ENCODE measurements around the gene SNTG2. TPM values are rescaled to one million over a fixed set of nuclear protein-coding genes. Genes with fewer than 3 reads are reported as not detected.

Gene SNTG2
- total and polyA plus RNA-seq, 2 donors (not counting 3 experiments of a cell fraction or from before 2014, with no cell fraction given), result not detected

- no peak for FAIRE-seq
- BruUV-seq (replicated peaks), result no TSS peak
- dilution Hi-C loops (cut with MboI; ENCODE audit: extremely low pct_ligation_motif_present, low sequenced_read_pairs), result no loop called here
Measured at GRCh38 chr2:1041012-1041805, 90.6 kb downstream of the SNTG2 start.

More at GRCh38 chr2:1041012-1041805, 90.6 kb downstream of the SNTG2 start:
- H3K9me1 ChIP-seq (replicated peaks; ENCODE audit: control insufficient read depth, extremely low read depth, insufficient read depth, low read length), result no peaks in the 10 kb centered on the region
- POLR2A ChIA-PET, result no interaction called here
- intact Hi-C loops (cut with micrococcal nuclease), result loop anchor here (5.0 kb wide), 1 partner anchor 851 kb away; no protein-coding TSS in a partner anchor
- no peaks in the 10 kb centered on the region for H4K20me1 ChIP-seq (replicated peaks; ENCODE audit: control insufficient read depth, extremely low read depth, insufficient read depth, low read length)
- H3K4me1 ChIP-seq (ENCODE audit: control insufficient read depth, extremely low read depth, insufficient read depth, low read length), result no peaks in the 10 kb centered on the region
- no peak overlapping the region for H3K4me2 ChIP-seq (ENCODE audit: insufficient read depth, low read length)
- no peak overlapping the region for H2AFZ ChIP-seq (ENCODE audit: low read depth, low read length)
- H3K36me3 ChIP-seq (ENCODE audit: control insufficient read depth in 2 of 2, extremely low read depth in 1 of 2, insufficient read depth in 2 of 2, low read length in 2 of 2), result no peaks in the 10 kb centered on the region
- H3K27me3 ChIP-seq (ENCODE audit: control insufficient read depth in 2 of 2, insufficient read depth in 2 of 2, low read length in 2 of 2), result no peaks in the 10 kb centered on the region
- CTCF ChIA-PET, result no interaction called here
- no peak for TF ChIP-seq MAX (IDR thresholded peaks at IDR 0.05; ENCODE audit: insufficient read depth, insufficient read length)
- no peak for TF ChIP-seq CTCF (IDR thresholded peaks at IDR 0.05; ENCODE audit: extremely low read depth in 1 of 2, insufficient read depth in 1 of 2, low read depth in 1 of 2, low read length in 2 of 2)
- no peak overlapping the region for H3K27ac ChIP-seq (ENCODE audit: insufficient read depth, low read depth, low read length)
- H3K9ac ChIP-seq (replicated peaks; ENCODE audit: extremely low read depth, insufficient read depth, low read length), result no peak overlapping the region
- no peak for DNase-seq (ENCODE audit: low read depth, low spot score)
- H3K4me3 ChIP-seq (replicated peaks in 1 of 3; ENCODE audit: insufficient read depth in 1 of 3, low read depth in 1 of 3, low read length in 3 of 3), result no peak overlapping the region
- H3K9me3 ChIP-seq (replicated peaks; ENCODE audit: control insufficient read depth, insufficient read depth, low read length), result peaks cover 4% of the 10 kb centered on the region
- no peaks in the 10 kb centered on the region for H3K79me2 ChIP-seq (ENCODE audit: control insufficient read depth, insufficient read depth, low read length)
